GM18873 (cell line): ENCODE data around the gene SPRYD3.

Experiments used
- ATAC-seq: cut with Tn5 transposase; IDR thresholded peaks from one replicate; pipeline ENCODE4 v1.9.1; 2021; ENCODE audit warnings: mild to moderate bottlenecking, moderate library complexity, moderate number of reproducible peaks; ENCODE audit not compliant: unreplicated experiment, low FRiP score

SPRYD3 gene

GRCh38 chr12:53086361-53086760 lies 7.2 kb upstream of the SPRYD3 start:
- ATAC-seq, result no peak

DNA sequence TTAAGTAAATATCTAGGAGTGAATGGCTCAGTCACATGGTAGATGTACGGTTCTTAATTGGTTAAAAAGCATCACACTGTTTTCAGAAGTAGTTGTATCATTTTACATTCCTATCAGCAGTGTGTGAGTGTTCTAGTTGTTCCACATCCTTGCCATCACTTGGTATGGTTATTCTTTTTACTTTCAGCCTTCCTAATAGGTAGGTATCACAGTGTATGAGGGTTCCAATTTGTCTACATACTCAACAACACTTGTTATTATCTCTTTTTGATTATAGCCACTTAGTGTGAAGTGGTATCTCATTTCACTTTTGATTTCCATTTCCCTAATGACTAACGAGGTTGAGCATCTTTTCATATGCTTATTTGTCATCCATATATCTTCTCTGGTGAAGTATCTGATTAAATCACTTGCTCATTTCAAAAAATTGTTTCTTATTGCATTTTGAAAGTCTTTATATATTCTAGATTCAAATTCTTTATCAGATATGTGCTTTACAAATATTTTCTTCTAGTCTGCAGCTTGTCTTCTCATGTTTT lies 3.5 kb upstream of the SPRYD3 start:
- no peak for ATAC-seq

DNA sequence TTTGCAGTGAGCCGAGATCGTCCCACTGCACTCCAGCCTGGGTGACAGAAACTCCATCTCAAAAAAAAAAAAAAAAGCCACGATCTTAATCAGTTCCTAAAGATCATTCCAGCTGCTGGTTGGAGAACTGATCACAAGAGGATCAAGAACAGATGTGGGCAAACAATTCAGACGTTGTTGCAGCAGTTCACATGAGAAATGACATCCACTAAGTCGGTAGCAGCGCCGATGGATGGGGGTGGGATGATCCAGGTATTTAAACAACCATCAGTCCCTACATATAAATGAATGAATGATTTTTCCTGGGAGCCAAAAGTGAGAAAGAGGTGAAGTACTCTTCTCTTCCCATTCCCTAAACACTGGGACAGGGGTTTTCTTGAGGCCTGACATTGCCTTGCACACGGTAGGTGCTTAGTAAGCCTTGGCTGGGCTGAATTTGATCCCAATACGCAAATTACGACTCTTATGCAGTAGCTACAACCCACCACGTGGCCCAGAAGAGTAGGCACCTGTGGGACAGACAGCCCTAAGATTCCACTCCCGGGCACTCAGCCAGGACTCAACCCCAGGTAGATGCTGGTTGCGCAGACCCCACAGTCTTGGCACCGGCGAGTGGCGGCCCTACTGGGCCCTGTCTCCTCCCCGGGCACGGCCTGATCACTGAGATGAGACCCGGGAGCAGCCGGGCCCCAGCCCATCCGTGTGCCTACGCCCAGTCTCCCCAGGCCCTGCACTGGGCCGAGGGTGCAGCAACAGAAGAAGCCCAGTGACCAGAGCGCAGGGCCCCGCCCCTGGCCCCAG lies 565 bp downstream of the SPRYD3 start:
- peak; percentile 14 for ATAC-seq

DNA sequence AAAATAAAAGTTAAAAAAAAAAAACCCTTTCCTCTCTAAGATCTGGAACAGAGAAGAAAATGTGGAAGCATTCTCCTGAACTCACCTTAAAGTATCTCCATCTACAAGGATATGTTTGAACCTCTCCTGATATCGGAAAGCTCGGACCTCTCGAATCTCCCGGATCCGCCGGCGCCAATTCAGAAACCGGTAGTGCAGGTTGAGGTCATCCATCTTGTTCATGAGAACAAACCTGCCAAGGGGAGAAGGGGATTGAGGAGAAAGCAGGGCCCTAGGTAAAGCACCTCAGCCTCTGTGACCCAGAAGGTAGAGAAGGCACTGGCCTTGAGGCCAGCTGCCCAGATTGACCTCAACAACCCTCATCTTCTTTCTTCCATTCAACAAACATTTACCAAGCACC lies 2.2 kb downstream of the SPRYD3 start:
- ATAC-seq, result no peak

DNA sequence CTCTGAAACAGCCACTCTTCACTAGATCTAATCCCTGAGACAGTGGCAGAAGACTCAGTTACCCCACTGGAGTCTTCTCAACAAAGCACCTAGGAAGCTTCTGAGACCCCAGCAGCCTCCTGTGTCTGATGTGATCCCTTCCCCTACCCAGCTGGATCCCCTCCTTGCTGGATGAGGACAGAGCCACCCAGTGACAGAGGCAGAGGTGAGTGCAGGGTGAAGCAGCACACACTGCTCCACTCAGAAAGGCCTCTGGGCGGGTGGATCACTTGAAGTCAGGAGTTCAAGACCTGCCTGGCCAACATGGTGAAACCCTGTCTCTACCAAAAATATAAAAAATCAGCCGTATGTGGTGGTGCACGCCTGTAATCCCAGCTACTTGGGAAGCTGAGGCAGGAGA lies 2.7 kb downstream of the SPRYD3 start:
- ATAC-seq, result no peak

DNA sequence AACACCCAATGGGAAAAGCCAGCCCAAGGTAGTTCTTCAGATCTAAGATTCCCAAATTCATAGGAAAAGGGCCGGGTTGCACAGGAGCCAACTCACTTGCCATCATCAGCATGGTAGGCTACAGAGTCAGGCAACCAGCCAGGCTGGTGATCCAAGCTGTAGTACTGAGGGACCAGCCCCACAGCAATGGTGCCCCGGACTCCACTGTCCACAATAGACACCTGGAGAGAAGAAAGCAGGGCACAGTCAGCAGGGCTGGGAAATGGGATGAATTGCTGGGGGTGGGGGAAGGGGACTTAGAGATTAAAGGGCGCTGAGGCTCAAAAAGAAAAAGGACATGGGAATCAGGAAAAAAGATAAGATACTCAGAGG lies 4.2 kb downstream of the SPRYD3 start:
- no peak for ATAC-seq

DNA sequence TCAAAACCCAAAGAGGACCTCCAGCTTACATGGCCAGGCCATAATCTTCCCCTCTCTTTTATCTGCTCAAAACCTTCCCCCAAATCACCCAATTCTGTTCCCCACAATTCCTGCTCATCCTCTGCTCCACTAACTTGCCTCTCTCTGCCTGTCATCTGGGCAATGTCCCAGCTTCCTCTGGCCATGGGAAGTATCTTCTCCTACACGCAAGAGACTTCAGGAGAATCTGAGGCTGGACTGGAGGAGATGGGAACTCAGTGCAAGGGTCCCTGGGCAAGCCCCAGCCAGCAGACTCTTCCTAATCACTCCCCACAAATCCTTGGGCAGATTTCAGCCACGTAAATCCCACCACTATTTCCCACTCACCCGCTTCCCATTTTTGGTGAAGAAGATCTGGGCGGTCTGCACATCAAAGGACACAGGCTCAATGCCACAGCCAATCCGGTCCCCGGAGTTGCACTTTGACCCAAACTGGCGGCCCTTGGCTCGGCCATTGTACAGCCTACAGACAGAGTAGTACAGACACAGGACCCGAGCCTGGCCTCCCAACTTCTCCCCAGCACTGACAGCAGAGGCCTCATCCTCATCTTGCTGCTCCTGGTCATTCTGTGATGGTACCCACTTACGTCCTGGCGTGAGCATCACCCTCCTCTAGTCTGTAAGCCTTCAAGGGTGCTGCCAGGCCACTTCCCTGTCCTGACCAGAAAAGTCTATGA lies 4.7 kb downstream of the SPRYD3 start:
- no peak for ATAC-seq

DNA sequence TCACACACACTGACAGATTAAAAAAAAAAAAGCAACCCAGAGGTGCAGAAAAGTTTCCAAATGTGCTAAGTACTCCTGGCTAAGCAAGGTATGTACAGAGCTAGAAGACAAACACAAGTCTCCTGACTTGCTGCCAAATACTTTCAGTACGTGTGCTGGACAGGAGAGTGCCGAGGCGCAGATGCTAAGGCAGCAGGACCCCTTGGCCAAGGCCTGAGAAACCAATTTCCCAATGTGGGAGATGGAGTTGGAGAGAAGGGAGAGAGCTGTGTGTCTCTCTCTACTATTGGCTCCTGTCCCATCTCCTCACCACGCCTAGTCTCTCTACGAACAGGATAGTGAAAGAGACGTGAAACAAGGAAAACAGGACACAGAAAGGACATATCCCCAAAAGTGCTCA lies 5.3 kb downstream of the SPRYD3 start:
- ATAC-seq, result no peak

GRCh38 chr12:53071591-53072551 lies 7.3 kb downstream of the SPRYD3 start:
- no peak for ATAC-seq

DNA sequence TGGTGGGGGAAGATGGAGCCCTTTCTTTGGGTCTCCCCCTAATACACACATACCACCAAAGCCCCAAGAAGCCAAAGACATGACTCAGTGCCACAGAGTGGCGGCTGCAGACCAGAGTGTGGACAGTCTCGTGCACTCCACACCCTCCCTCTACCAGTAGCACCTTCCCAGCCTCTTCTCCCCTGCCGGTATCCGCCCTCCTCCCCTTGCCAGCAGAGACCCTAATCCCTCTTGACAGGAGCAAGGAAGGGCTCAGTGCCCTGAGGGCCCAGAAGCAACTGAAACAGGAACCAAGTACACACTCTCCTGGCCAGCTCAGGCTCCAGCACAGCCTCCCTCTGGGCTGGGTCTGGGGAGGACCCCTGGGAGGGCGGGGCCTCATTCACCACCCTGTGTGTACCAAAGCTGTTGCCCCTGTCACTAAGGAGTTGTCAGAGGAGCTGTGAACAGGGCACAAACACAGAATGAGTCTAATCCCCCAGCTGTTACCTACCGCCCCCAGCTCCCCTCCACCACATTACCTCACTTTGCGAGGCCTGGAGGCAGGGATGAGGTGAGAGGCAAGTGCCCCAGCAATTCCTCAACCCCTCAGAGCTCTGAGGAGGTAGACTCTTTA lies 8.2 kb downstream of the SPRYD3 start:
- no peak for ATAC-seq

DNA sequence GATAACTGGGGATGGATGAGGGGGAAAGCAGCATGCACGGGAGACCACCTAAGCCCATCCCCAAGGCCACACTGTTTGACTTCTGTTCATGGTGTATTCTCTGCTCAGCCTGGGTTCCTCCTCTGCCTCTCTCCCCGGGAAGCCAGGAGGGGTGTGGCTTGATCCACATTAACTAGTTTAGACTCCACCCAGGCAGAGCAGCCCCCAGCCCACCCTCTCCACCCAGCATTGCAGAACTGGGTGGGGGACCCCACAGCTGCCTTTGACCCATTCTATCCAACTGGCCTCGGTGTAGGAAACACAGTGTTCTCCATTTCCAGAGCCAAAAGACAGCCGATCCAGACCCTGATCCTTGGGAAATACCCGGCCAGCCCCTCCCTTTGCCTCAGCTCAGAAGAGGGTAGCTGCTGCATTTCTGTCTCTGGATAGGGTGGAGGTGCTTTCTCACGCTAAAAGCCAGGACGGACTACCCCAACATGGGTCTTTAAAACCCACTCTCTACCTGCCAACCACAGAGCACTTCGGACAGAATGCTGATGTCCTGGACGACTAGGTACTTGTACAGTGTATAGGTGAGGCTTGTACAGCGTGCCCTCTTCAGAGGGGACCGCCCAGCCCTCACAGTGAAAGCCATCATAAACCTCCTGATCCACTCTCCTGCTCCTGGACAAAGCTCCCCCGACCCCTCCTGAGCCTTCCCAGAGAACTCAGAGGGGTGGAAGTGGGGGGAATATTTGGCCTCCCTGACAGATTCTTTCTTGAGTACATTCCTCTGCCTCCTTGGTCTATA lies 9.4 kb downstream of the SPRYD3 start:
- ATAC-seq, result no peak

DNA sequence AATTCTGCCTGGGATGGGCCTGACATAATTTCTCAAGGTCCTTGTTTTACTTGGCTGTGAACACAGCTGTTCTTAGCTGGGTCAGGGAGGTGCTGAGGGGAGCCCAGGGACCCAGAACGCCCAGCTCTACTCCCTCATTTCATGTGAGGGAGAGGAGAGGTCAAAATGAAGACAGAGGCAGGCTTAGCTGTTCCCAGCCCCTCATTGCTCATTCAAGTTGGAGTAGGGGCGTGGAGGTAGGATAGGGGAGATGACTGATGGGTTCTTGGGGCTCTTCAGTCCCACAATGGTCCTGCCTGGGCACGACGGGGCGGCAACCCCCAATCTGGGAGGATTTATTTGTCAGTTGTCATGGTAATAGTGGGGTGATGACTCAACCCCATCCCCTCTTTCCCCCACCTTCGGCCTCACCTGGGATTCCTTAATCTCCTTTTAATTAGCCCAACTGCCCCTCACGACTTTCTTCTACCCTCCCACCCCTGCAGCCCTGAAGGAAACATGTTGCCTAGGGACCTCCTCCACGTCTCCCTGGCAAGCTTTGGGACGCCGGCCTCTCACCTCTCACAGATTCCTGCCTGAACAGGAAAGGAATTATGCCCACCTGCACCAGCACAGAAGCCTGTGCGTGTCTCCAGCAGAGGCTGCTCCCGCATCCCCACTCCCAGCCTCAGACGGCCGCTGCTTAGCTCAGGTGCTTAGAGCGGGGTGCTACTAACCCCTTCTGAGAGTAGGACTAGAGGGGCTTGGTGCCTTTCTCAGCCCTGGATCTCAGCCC lies 10.2 kb downstream of the SPRYD3 start:
- no peak for ATAC-seq

DNA sequence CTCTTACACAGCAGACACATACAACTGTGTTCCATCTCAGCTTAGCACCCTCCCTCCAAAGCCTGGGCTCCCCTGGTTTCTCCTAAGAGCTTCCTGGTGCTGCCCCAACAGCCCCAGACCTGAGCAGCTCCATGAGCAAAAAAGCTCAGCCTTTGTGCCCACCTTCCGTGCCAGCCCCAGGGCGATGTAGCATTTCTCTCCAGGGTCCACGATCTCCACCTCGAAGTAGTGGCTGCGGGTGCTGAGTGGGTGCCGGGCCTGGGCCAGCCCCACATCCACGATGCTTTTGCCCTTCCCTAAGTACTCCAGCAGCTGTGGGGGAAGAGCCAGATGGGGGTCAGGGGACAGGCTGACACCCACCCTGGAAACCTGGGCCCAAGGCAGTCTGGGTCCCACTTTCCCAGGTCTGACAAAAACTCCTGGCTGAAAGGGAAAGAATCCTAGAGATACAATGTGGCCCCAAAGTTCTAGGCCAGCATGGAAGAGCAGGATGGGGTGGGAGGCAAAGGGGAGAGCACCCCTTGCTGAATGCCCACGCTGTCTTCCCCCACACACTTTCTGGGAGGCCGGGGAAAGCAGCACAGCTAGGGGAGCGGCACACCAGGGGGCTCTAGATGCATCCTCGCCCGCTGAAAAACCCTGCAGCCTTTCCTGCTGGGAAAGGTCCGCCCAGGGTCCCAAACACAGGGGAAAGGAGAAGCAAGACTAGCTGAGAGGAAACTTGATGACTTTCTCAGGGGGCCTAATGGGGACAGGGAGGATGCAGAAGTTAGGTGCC lies 11.0 kb downstream of the SPRYD3 start:
- no peak for ATAC-seq

DNA sequence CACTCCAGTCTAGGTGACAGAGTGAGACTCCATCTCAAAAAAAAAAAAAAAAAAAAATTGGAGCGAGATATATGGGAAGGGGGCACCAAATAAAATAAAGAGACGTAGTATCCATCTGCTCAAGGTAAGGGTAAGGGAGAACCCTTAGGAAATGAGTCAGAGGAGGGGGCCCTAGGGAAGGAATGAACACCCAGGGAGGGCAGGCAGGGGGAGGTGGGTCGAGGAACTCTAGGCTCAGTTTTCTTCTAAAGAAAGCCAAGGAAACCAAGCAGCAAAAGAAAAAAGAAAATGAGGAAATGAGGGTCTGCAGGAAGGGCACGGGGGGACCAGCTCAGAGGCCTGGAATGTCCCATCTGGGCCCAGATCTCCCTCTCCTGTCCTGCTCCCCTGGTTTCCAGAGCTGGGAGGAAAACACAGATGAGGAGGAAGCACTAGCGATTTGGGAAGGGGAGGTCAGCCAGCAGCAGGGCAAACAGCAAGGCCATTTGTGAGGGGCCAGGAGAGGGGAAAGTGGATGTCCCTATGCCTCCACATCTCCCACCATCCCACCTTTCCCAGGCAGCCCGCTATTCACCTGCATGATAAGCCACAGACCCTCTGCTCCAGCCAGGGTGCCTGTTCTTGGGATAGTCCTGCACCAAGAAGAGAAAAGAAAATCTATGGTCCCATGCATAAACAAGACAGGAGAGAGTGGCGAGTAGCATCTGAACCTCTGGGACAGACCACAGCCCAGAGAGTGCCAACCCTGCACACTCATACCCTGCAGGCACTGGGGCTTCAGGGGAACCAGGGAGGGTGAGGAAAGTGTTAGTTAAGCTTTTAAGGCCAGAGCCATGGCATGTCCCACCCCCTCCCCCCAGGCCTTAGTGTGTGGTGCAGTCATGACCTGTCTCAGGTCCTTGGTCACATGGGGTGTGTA lies 11.9 kb downstream of the SPRYD3 start:
- ATAC-seq, result no peak

- ATAC-seq, result no peak
Observed at GRCh38 chr12:53065975-53066931, 12.9 kb downstream of the SPRYD3 start.

DNA sequence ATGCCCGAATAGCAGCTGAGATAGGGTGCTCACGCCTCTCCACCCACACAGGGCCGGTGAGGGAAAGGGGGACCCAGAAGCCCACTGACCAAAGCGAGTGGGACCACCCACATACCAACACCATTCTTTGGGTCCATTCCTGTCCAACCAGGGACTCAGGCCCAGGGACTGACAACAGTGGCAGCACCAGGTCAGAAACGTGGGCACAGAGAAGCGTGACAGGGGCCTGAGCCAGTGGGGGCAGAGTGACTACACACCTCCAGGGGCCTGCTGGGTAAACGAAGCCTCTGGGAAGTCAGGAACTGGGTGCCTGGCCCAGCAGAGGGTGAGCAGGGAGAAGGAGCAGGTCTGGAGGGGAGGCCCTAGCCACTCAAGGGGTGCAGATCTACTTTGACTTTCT lies 13.7 kb downstream of the SPRYD3 start:
- no peak for ATAC-seq
